ENCODE results near the gene WIZ.

WIZ gene

DNA sequence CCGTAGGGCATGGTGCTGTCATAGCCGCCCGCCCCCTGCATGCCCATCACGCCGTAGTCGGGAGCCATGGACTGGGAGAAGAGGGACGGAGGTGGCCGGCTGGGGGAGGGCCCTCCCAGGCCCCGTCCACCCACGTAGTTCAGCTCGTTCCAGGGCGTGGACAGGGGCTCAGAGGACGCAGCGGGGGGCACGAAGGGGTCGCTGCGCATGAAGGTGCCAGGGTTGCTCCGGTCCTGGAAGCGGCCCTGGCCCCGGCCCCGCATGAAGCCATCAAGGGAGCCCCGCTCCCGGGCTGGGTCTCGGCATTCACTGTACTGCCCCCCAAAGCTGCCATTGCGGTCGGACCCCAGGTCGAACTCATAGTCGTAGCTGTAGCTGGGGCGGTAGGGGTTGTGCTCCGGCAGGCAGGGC, 76.9 kb downstream of the WIZ start:
- no peak for DNase-seq

- no peak for DNase-seq
Measured at GRCh38 chr19:15372470-15372869, 77.3 kb downstream of the WIZ start.

GRCh38 chr19:15371786-15372380, 77.9 kb downstream of the WIZ start:
- no peak for DNase-seq

GRCh38 chr19:15371119-15371518, 78.6 kb downstream of the WIZ start:
- DNase-seq: no peak

Data from activated T-cell treated with anti-CD3 and anti-CD28 coated beads, Interleukin-2, amount 50 U/mL, for 1 hour (primary cell).